NCI-H2196 (cell line): ENCODE data around the gene MAP3K4.

Source experiments
- DNase-seq: peaks from one replicate; lab custom pipeline; 2025; ENCODE audit not compliant: unreplicated experiment; lab: John Stamatoyannopoulos, UW

Gene MAP3K4

GRCh38 chr6:161163466-161164181, 172.1 kb downstream of the MAP3K4 start:
- no peak for DNase-seq

- DNase-seq, result no peak
These were observed 172.6 kb downstream of the MAP3K4 start for GRCh38 chr6:161164182-161164625.

- no peak for DNase-seq
These were observed 174.6 kb downstream of the MAP3K4 start for GRCh38 chr6:161166176-161166575.

- DNase-seq, result no peak
These were observed 175.1 kb downstream of the MAP3K4 start for GRCh38 chr6:161166677-161167076.
